ENCODE data around the gene ERGIC1. TPM values are rescaled to one million over a fixed set of nuclear protein-coding genes. Genes with fewer than 3 reads are reported as not detected.

ERGIC1 gene
- total and polyA plus RNA-seq, 2 of the 13 experiments (the other 11 are each of a cell fraction or from before 2014, with no cell fraction given), result 78.5 to 184 TPM

DNA sequence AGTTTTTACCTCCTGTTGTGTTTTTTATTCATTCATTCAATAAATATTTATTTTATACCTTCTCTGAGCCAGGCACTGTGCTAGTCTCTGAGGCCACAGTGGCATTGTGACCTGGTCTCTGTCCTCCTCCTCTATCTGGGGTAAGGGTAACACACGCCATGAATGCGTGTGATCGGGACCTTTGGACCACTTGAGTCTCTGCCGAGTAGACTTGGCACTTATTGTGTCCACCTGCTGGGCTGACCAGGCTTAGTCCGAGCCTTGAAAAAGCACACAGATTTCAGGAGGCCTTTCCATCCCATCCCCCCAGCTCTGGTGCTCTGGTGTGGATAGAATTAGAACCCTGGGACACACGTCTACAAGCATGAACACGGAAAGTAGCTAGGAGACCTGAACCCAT lies 58.7 kb downstream of the ERGIC1 start:
- ATAC-seq, result no peak
- Histone ChIP-seq H2AFZ (ENCODE audit: low read length) (no peak overlapping the region), H3K79me2 (ENCODE audit: insufficient read depth, low read length) (no peaks in the 10 kb centered on the region), H3K4me2 (ENCODE audit: low read depth, low read length) (no peak overlapping the region), H3K36me3 (replicated peaks in 1 of 2; ENCODE audit: control insufficient read depth in 1 of 2, insufficient read depth in 2 of 2, low read length in 2 of 2) (peaks cover 21 to 52% of the 10 kb centered on the region in 2 experiments), H3K27me3 (ENCODE audit: control insufficient read depth in 1 of 2, insufficient read depth in 2 of 2, low read length in 2 of 2) (no peaks in the 10 kb centered on the region), H3K9me3 (ENCODE audit: low read length) (no peaks in the 10 kb centered on the region), H3K27ac (ENCODE audit: extremely low read length, insufficient read depth, low read length) (no peak overlapping the region), H4K20me1 (ENCODE audit: insufficient read depth, low read length) (no peaks in the 10 kb centered on the region), H3K4me1 (ENCODE audit: insufficient read depth, low read length) (peaks cover 31% of the 10 kb centered on the region), H3K4me3 (replicated peaks in 1 of 3; ENCODE audit: insufficient read depth in 1 of 3, low read depth in 2 of 3, low read length in 3 of 3) (no peak overlapping the region), H3K9ac (ENCODE audit: insufficient read depth, low read depth, low read length) (no peak overlapping the region)
- in situ Hi-C loops (cut with HindIII; ENCODE audit: extremely low pct_ligation_motif_present, low pct_unique_long_range_greater_than_20kb) (no loop called here), intact Hi-C loops (cut with micrococcal nuclease; ENCODE audit: unreplicated experiment) (no loop called here)
- 92% methylated on average over 7 of the region's 7 CpGs for WGBS (ENCODE audit: low lambda C conversion rate)
- FAIRE-seq, result no peak
- BruUV-seq (replicated peaks), result no TSS peak
- no peak for DNase-seq (ENCODE audit: low spot score)
- TF ChIP-seq ZNF207 (IDR thresholded peaks at IDR 0.05; ENCODE audit: borderline replicate concordance) (no peak), TRIM24 (CRISPR knock-in tag; IDR thresholded peaks at IDR 0.05) (no peak), IRX3 (CRISPR knock-in tag; IDR thresholded peaks at IDR 0.05; ENCODE audit: borderline replicate concordance, low read depth) (no peak), ZNF230 (CRISPR knock-in tag; IDR thresholded peaks at IDR 0.05) (no peak), MXD4 (CRISPR knock-in tag; IDR thresholded peaks at IDR 0.05) (no peak), SMARCC2 (IDR thresholded peaks at IDR 0.05) (no peak), ARHGAP35 (CRISPR knock-in tag; IDR thresholded peaks at IDR 0.05; ENCODE audit: borderline replicate concordance) (no peak), ZNF567 (CRISPR knock-in tag; IDR thresholded peaks at IDR 0.05; ENCODE audit: borderline replicate concordance) (no peak), AGO1 (IDR thresholded peaks at IDR 0.05; ENCODE audit: low read depth, low read length, poor library complexity, severe bottlenecking) (no peak), NONO (IDR thresholded peaks at IDR 0.05) (no peak), NONO (CRISPR knock-in tag; conservative IDR thresholded peaks at IDR 0.05) (no peak), ESRRA (CRISPR knock-in tag; IDR thresholded peaks at IDR 0.05; ENCODE audit: low read depth) (no peak), NFYC (CRISPR knock-in tag; IDR thresholded peaks at IDR 0.05) (no peak)
- TF ChIP-seq, protein P1, sequence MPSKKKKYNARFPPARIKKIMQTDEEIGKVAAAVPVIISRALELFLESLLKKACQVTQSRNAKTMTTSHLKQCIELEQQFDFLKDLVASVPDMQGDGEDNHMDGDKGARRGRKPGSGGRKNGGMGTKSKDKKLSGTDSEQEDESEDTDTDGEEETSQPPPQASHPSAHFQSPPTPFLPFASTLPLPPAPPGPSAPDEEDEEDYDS (CRISPR knock-in tag; IDR thresholded peaks at IDR 0.05), result no peak
- ChIA-PET CTCF (ENCODE audit: low intra/inter-chr PET ratio, low total read pairs) (no interaction called here), POLR2A (interaction anchor here (1.4 to 1.5 kb wide), 2 partner anchors 32 to 122 kb away, joined by 3 to 6 read pairs; partner anchors contain the start of gene DUSP1)
